Measurements from ENCODE around the gene DLG1. TPM values are rescaled to one million over a fixed set of nuclear protein-coding genes. Genes with fewer than 3 reads are reported as not detected.

DLG1 gene
- total and polyA plus RNA-seq, 9 of the 15 experiments (the other 6 are each of a cell fraction or from before 2014, with no cell fraction given) = 9.4 to 63.5 (median 43.6) TPM

GRCh38 chr3:197297002-197297401 is 1.4 kb downstream of the DLG1 start (continued):
- no peak for TF ChIP-seq ARID4B (CRISPR knock-in tag; IDR thresholded peaks at IDR 0.05)
- TF ChIP-seq CHCHD3 (CRISPR knock-in tag; IDR thresholded peaks at IDR 0.05) = no peak
- no peak for TF ChIP-seq SREBF2 (CRISPR knock-in tag; IDR thresholded peaks at IDR 0.05)
- no peak for TF ChIP-seq ZNF436 (CRISPR knock-in tag; IDR thresholded peaks at IDR 0.05)
- TF ChIP-seq MYBL2 (IDR thresholded peaks at IDR 0.05; ENCODE audit: low read depth) = no peak
- TF ChIP-seq MYBL2 (CRISPR knock-in tag; IDR thresholded peaks at IDR 0.05; ENCODE audit: borderline replicate concordance) = no peak
- no peak for TF ChIP-seq DACH1 (IDR thresholded peaks at IDR 0.05; ENCODE audit: partially characterized antibody)
- 0 out of 2 replicates have a peak, but pooled peaks have one; percentile 13 for TF ChIP-seq EP400 (IDR thresholded peaks at IDR 0.05)
- no peak for TF ChIP-seq ZHX1 (conservative IDR thresholded peaks at IDR 0.05; ENCODE audit: low read length)
- TF ChIP-seq ELF1 (tag; IDR thresholded peaks at IDR 0.05) = no peak
- no peak for TF ChIP-seq ILF3 (IDR thresholded peaks at IDR 0.05; ENCODE audit: borderline replicate concordance)
- no peak for TF ChIP-seq U2AF2 (optimal IDR thresholded peaks at IDR 0.05; ENCODE audit: low read depth, low read length)
- no peak for TF ChIP-seq LARP7 (IDR thresholded peaks at IDR 0.05)
- no peak for TF ChIP-seq TCF7 (IDR thresholded peaks at IDR 0.05; ENCODE audit: borderline replicate concordance)
- no peak for TF ChIP-seq CREB3L1 (IDR thresholded peaks at IDR 0.05; ENCODE audit: borderline replicate concordance, low read depth)
- no peak for TF ChIP-seq ZNF239 (CRISPR knock-in tag; IDR thresholded peaks at IDR 0.05)
- TF ChIP-seq ADNP (tag; IDR thresholded peaks at IDR 0.05) = no peak
- 0 out of 2 replicates have a peak, but pooled peaks have one; percentile 11 for TF ChIP-seq PKNOX1 (IDR thresholded peaks at IDR 0.05)
- no peak for TF ChIP-seq POLR2AphosphoS2 (IDR thresholded peaks at IDR 0.05; ENCODE audit: low read length)
- TF ChIP-seq SNRNP70 (optimal IDR thresholded peaks at IDR 0.05; ENCODE audit: low read depth, low read length) = no peak
